HepG2 (cell line): ENCODE results near the gene GJB1. TPM values are rescaled to one million over a fixed set of nuclear protein-coding genes. Genes with fewer than 3 reads are reported as not detected.

Experiments
- ATAD3A ChIP-seq: sonication (generic); formaldehyde crosslinking; IDR thresholded peaks from 2 replicates; pipeline ENCODE4 v1.4.0; 2020; ENCODE audit warnings: missing genetic modification reagents
- CCDC6 ChIP-seq: sonication (generic); formaldehyde crosslinking; IDR thresholded peaks from 2 replicates; pipeline ENCODE4 v1.8.1; 2022; ENCODE audit warnings: mild to moderate bottlenecking, missing genetic modification reagents, moderate library complexity
- GTF2F1 ChIP-seq: fragments of 150-350 bp; IDR thresholded peaks from 2 replicates; pipeline ENCODE4 v1.6.1; 2014; ENCODE audit warnings: low read length
- HMGA1 ChIP-seq: sonication (generic); formaldehyde crosslinking; conservative IDR thresholded peaks from 2 replicates; pipeline ENCODE4 v1.4.0; 2020; ENCODE audit warnings: missing genetic modification reagents
- IRF2 ChIP-seq: IDR thresholded peaks from 2 replicates; pipeline ENCODE4 v1.6.1; 2018; ENCODE audit warnings: missing genetic modification reagents, missing compliant biosample characterization
- MAFG ChIP-seq: sonication (generic); formaldehyde crosslinking; IDR thresholded peaks from 2 replicates; pipeline ENCODE4 v1.5.1; 2020; ENCODE audit warnings: mild to moderate bottlenecking, missing genetic modification reagents
- MLLT10 ChIP-seq: sonication (generic); formaldehyde crosslinking; IDR thresholded peaks from 2 replicates; pipeline ENCODE4 v1.4.0; 2020; ENCODE audit warnings: missing genetic modification reagents
- PATZ1 ChIP-seq: sonication (generic); formaldehyde crosslinking; IDR thresholded peaks from 2 replicates; pipeline ENCODE4 v1.4.0; 2020; ENCODE audit warnings: missing genetic modification reagents
- POLR2AphosphoS5 ChIP-seq: IDR thresholded peaks from 2 replicates; pipeline ENCODE4 v1.6.1; 2012; ENCODE audit warnings: low read depth, low read length
- SMAD1 ChIP-seq: sonication (generic); formaldehyde crosslinking; IDR thresholded peaks from 2 replicates; pipeline ENCODE4 v1.4.0; 2020; ENCODE audit warnings: missing genetic modification reagents, low read depth, mild to moderate bottlenecking, borderline replicate concordance
- SRY ChIP-seq: sonication (generic); formaldehyde crosslinking; IDR thresholded peaks from 2 replicates; pipeline ENCODE4 v1.8.0; 2022; ENCODE audit warnings: mild to moderate bottlenecking, missing genetic modification reagents
- XRCC5 ChIP-seq: fragments of 200-400 bp; formaldehyde crosslinking; optimal IDR thresholded peaks from 2 replicates; pipeline ENCODE3; 2017; ENCODE audit warnings: mild to moderate bottlenecking, low read length
- ZNF282 ChIP-seq: fragments of 450-650 bp; IDR thresholded peaks from 2 replicates; pipeline ENCODE4 v1.6.1; 2018; ENCODE audit not compliant: partially characterized antibody
- ZNF512B ChIP-seq: sonication (generic); formaldehyde crosslinking; IDR thresholded peaks from 2 replicates; pipeline ENCODE4 v1.5.1; 2020; ENCODE audit warnings: missing genetic modification reagents, mild to moderate bottlenecking, borderline replicate concordance
- ZNF557 ChIP-seq: sonication (generic); formaldehyde crosslinking; IDR thresholded peaks from 2 replicates; pipeline ENCODE4 v1.4.0; 2020; ENCODE audit warnings: missing genetic modification reagents
- ZNF746 ChIP-seq: sonication (generic); formaldehyde crosslinking; IDR thresholded peaks from 2 replicates; pipeline ENCODE4 v1.8.0; 2022; ENCODE audit warnings: mild to moderate bottlenecking, missing genetic modification reagents
- ZNF792 ChIP-seq: IDR thresholded peaks from 2 replicates; pipeline ENCODE4 v1.6.1; 2016
- ZNF878 ChIP-seq: sonication (generic); formaldehyde crosslinking; IDR thresholded peaks from 2 replicates; pipeline ENCODE4 v1.8.1; 2023; ENCODE audit warnings: mild to moderate bottlenecking, missing genetic modification reagents, moderate library complexity
- polyA plus RNA-seq, 8 experiments: library from polyadenylated mRNA; depleted of rRNA in 3 of 8; stranded (reverse) in 7 of 8; unstranded in 1 of 8; fragments of >200 nt; fragmentation: Illumina TruSeq in 4 of 8; extraction: Trizol in 4 of 8; gene quantifications; 2 replicates each; pipeline versions ENCODE4 v1.2.1 to v1.2.3, GENCODE V29; 2011 to 2016; ENCODE audit warnings: low read depth in 4 of 8, missing spikeins in 1 of 8, mixed read lengths in 1 of 8; ENCODE audit not compliant: insufficient read depth in 1 of 8
- total RNA-seq, 5 experiments: library from RNA; depleted of rRNA; stranded (reverse); fragments of >200 nt; fragmentation: Illumina TruSeq; extraction: Trizol; gene quantifications; 2 replicates each; pipeline ENCODE4 v1.2.3, GENCODE V29; 2016; ENCODE audit warnings: low read depth in 1 of 5
- TF ChIP-seq, protein P1 (sequence below): sonication (generic); formaldehyde crosslinking; IDR thresholded peaks from 2 replicates; pipeline ENCODE4 v1.9.0; 2021; ENCODE audit warnings: missing genetic modification reagents, borderline replicate concordance
- TF ChIP-seq, protein P2 (sequence below): sonication (generic); formaldehyde crosslinking; IDR thresholded peaks from 2 replicates; pipeline ENCODE4 v1.4.0; 2020; ENCODE audit warnings: missing genetic modification reagents; ENCODE audit errors: not compliant biosample characterization

GJB1 gene
- total and polyA plus RNA-seq, 2 of the 13 experiments (the other 11 are each of a cell fraction or from before 2014, with no cell fraction given) = 111 to 161 TPM

GRCh38 chrX:71181910-71182799 lies 40.9 kb upstream of the GJB1 start (continued):
- TF ChIP-seq, protein P1, sequence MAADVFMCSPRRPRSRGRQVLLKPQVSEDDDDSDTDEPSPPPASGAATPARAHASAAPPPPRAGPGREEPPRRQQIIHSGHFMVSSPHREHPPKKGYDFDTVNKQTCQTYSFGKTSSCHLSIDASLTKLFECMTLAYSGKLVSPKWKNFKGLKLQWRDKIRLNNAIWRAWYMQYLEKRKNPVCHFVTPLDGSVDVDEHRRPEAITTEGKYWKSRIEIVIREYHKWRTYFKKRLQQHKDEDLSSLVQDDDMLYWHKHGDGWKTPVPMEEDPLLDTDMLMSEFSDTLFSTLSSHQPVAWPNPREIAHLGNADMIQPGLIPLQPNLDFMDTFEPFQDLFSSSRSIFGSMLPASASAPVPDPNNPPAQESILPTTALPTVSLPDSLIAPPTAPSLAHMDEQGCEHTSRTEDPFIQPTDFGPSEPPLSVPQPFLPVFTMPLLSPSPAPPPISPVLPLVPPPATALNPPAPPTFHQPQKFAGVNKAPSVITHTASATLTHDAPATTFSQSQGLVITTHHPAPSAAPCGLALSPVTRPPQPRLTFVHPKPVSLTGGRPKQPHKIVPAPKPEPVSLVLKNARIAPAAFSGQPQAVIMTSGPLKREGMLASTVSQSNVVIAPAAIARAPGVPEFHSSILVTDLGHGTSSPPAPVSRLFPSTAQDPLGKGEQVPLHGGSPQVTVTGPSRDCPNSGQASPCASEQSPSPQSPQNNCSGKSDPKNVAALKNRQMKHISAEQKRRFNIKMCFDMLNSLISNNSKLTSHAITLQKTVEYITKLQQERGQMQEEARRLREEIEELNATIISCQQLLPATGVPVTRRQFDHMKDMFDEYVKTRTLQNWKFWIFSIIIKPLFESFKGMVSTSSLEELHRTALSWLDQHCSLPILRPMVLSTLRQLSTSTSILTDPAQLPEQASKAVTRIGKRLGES (CRISPR knock-in tag) = no peak
- TF ChIP-seq ZNF792 (CRISPR knock-in tag) (no peak), IRF2 (CRISPR knock-in tag) (no peak), MAFG (CRISPR knock-in tag) (no peak), XRCC5 (no peak), GTF2F1 (no peak), MLLT10 (no peak), POLR2AphosphoS5 (peak; percentile 68; the same call in 1 of the 2 replicates), ATAD3A (CRISPR knock-in tag) (no peak), ZNF746 (CRISPR knock-in tag) (0 out of 2 replicates have a peak, but pooled peaks have one; percentile 7), ZNF878 (CRISPR knock-in tag) (peak; percentile 74), SRY (no peak), CCDC6 (CRISPR knock-in tag) (no peak; the same call in 1 of the 2 replicates), ZNF557 (CRISPR knock-in tag) (no peak), ZNF282 (no peak), PATZ1 (CRISPR knock-in tag) (peak; percentile 44; the same call in 1 of the 2 replicates), ZNF512B (CRISPR knock-in tag) (no peak), SMAD1 (CRISPR knock-in tag) (no peak), HMGA1 (CRISPR knock-in tag) (no peak)
- TF ChIP-seq, protein P2, sequence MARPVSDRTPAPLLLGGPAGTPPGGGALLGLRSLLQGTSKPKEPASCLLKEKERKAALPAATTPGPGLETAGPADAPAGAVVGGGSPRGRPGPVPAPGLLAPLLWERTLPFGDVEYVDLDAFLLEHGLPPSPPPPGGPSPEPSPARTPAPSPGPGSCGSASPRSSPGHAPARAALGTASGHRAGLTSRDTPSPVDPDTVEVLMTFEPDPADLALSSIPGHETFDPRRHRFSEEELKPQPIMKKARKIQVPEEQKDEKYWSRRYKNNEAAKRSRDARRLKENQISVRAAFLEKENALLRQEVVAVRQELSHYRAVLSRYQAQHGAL (CRISPR knock-in tag) = no peak
